ENCODE data around the gene MYH16.

The MYH16 gene

GRCh38 chr7:99265848-99266480 lies 6.7 kb upstream of the MYH16 start:
- H3K27me3 ChIP-seq (ENCODE audit: control insufficient read depth in 3 of 3, insufficient read depth in 3 of 3, low read depth in 1 of 3, low read length in 3 of 3), result peaks cover 0 to 2% (median 0%) of the 10 kb centered on the region in 3 experiments
- DNase-seq (ENCODE audit: low spot score), result no peak
- H3K4me3 ChIP-seq (ENCODE audit: low read length in 2 of 2), result no peak overlapping the region
- H2BK5ac ChIP-seq (ENCODE audit: low read length), result no peak overlapping the region
- H2BK15ac ChIP-seq (ENCODE audit: low read length), result no peak overlapping the region
- H3K79me1 ChIP-seq (ENCODE audit: low read depth, low read length), result no peaks in the 10 kb centered on the region
- H3K14ac ChIP-seq (ENCODE audit: low read length), result no peak overlapping the region
- no CpG with 5 or more reads among the region's 4 CpGs for WGBS, 2 donors (ENCODE audit: extremely low coverage in 2 of 2, insufficient read length in 2 of 2, insufficient replicate concordance in 1 of 2)
- no peak overlapping the region for H2AFZ ChIP-seq (ENCODE audit: low read length)
- no peak overlapping the region for H3K9ac ChIP-seq (ENCODE audit: low read depth, low read length, poor library complexity)
- H4K8ac ChIP-seq (ENCODE audit: low read depth, low read length), result no peak overlapping the region
- no peak overlapping the region for H2BK120ac ChIP-seq (ENCODE audit: low read depth, low read length)
- no peaks in the 10 kb centered on the region for H3K9me3 ChIP-seq (replicated peaks in 1 of 2; ENCODE audit: control insufficient read depth in 2 of 2, insufficient read depth in 1 of 2, low read depth in 1 of 2, low read length in 2 of 2)
- H3K18ac ChIP-seq (ENCODE audit: low read length), result no peak overlapping the region
- H3K4me1 ChIP-seq (ENCODE audit: control insufficient read depth in 2 of 2, insufficient read depth in 1 of 2, low read depth in 1 of 2, low read length in 2 of 2), result no peaks in the 10 kb centered on the region
- H3K23ac ChIP-seq (ENCODE audit: low read depth, low read length, poor library complexity), result no peak overlapping the region
- H3K4ac ChIP-seq (ENCODE audit: low read length), result no peak overlapping the region
- H2AK5ac ChIP-seq (ENCODE audit: low read depth, low read length), result no peak overlapping the region
- no peak overlapping the region for H2BK12ac ChIP-seq (ENCODE audit: low read length)
- no peak overlapping the region for H4K91ac ChIP-seq (ENCODE audit: low read depth, low read length, poor library complexity)
- H3K36me3 ChIP-seq (replicated peaks in 1 of 2; ENCODE audit: control insufficient read depth in 2 of 2, insufficient read depth in 2 of 2, low read length in 2 of 2), result no peaks in the 10 kb centered on the region
- H3K27ac ChIP-seq (replicated peaks; ENCODE audit: low read length), result no peak overlapping the region
- no peak overlapping the region for H3K4me2 ChIP-seq (ENCODE audit: insufficient read depth, low read length, poor library complexity, severe bottlenecking)

DNA sequence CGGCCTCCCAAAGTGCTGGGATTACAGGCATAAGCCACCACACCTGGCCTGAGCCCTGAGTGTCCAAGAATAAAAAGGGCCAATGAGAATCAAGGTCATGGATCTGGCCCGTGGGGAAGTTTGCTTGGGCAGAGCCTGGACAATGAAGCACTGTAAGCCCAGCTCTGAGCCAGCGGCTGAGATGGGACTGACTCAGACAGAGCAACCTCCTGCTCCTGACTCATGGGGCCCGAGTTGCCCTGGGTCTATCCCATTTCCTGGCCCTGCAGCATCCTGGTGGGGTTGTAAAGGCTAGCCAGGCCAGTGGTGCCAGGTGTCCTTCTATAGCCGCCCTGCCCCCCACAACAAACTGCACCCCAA lies 5.2 kb upstream of the MYH16 start:
- Histone ChIP-seq H4K91ac (ENCODE audit: low read depth, low read length, poor library complexity) (no peak overlapping the region), H3K18ac (ENCODE audit: low read length) (peak overlapping the region; percentile 19), H4K8ac (ENCODE audit: low read depth, low read length) (no peak overlapping the region), H3K9ac (ENCODE audit: low read depth, low read length, poor library complexity) (no peak overlapping the region), H3K36me3 (replicated peaks in 1 of 2; ENCODE audit: control insufficient read depth in 2 of 2, insufficient read depth in 2 of 2, low read length in 2 of 2) (no peaks in the 10 kb centered on the region), H3K4me2 (ENCODE audit: insufficient read depth, low read length, poor library complexity, severe bottlenecking) (no peak overlapping the region), H2BK5ac (ENCODE audit: low read length) (no peak overlapping the region), H3K9me3 (replicated peaks in 1 of 2; ENCODE audit: control insufficient read depth in 2 of 2, insufficient read depth in 1 of 2, low read depth in 1 of 2, low read length in 2 of 2) (no peaks in the 10 kb centered on the region), H3K4me1 (ENCODE audit: control insufficient read depth in 2 of 2, insufficient read depth in 1 of 2, low read depth in 1 of 2, low read length in 2 of 2) (no peaks in the 10 kb centered on the region), H3K4me3 (ENCODE audit: low read length in 2 of 2) (no peak overlapping the region), H2BK15ac (ENCODE audit: low read length) (no peak overlapping the region), H3K27ac (replicated peaks; ENCODE audit: low read length) (no peak overlapping the region), H3K27me3 (ENCODE audit: control insufficient read depth in 3 of 3, insufficient read depth in 3 of 3, low read depth in 1 of 3, low read length in 3 of 3) (peaks cover 0 to 2% (median 0%) of the 10 kb centered on the region in 3 experiments), H3K4ac (ENCODE audit: low read length) (no peak overlapping the region), H3K23ac (ENCODE audit: low read depth, low read length, poor library complexity) (peak overlapping the region; percentile 25), H3K79me1 (ENCODE audit: low read depth, low read length) (no peaks in the 10 kb centered on the region), H2AFZ (ENCODE audit: low read length) (no peak overlapping the region), H2AK5ac (ENCODE audit: low read depth, low read length) (no peak overlapping the region), H2BK12ac (ENCODE audit: low read length) (no peak overlapping the region), H3K14ac (ENCODE audit: low read length) (no peak overlapping the region), H2BK120ac (ENCODE audit: low read depth, low read length) (no peak overlapping the region)
- DNase-seq (ENCODE audit: low spot score), result no peak
- no CpG with 5 or more reads among the region's 5 CpGs for WGBS, 2 donors (ENCODE audit: extremely low coverage in 2 of 2, insufficient read length in 2 of 2, insufficient replicate concordance in 1 of 2)

DNA sequence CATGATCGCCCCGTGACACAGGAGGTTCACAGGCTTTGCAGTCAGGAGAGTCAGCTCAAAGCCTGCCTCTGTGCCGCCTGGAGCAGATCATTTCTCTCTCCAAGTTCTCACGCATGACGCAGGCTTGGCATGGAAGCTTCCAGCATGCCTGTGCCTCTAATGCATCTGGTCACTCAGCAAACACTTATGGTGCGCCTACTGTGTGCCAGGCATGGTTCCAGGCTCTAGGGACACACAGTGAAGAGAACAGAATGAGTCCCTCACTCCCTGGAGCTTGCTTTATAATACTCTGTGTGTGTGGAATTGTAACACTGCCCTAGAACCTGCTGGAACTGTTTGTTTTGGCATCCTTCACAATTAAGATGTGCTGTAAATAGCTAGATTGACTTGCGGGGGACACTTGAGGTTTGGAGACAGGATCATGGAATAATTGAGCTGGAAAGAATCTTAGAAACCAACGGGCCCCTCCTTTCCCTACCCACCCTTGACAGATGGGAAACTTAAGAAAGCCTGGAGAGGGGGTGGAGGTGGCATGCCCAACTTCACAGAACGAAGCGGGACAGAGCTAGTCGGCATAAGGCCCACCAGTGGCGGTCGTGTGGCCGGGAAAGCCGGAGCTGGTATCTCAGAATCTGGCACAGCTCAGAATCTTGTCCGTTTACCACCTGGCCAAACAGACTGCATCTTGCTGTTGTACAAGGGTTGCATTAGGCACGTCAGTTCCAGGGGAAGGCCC lies 4.6 kb upstream of the MYH16 start:
- Histone ChIP-seq H3K4me2 (ENCODE audit: insufficient read depth, low read length, poor library complexity, severe bottlenecking) (no peak overlapping the region), H3K9me3 (replicated peaks in 1 of 2; ENCODE audit: control insufficient read depth in 2 of 2, insufficient read depth in 1 of 2, low read depth in 1 of 2, low read length in 2 of 2) (no peaks in the 10 kb centered on the region), H3K4me3 (ENCODE audit: low read length in 2 of 2) (no peak overlapping the region), H3K27me3 (ENCODE audit: control insufficient read depth in 3 of 3, insufficient read depth in 3 of 3, low read depth in 1 of 3, low read length in 3 of 3) (peaks cover 0 to 2% (median 0%) of the 10 kb centered on the region in 3 experiments), H3K23ac (ENCODE audit: low read depth, low read length, poor library complexity) (peak overlapping the region; percentile 25), H3K14ac (ENCODE audit: low read length) (peak overlapping the region; percentile 47), H2AK5ac (ENCODE audit: low read depth, low read length) (peak overlapping the region; percentile 80), H2BK5ac (ENCODE audit: low read length) (peak overlapping the region; percentile 39), H3K27ac (replicated peaks; ENCODE audit: low read length) (no peak overlapping the region), H2BK12ac (ENCODE audit: low read length) (no peak overlapping the region), H3K79me1 (ENCODE audit: low read depth, low read length) (no peaks in the 10 kb centered on the region), H2BK15ac (ENCODE audit: low read length) (no peak overlapping the region), H4K91ac (ENCODE audit: low read depth, low read length, poor library complexity) (no peak overlapping the region), H3K36me3 (replicated peaks in 1 of 2; ENCODE audit: control insufficient read depth in 2 of 2, insufficient read depth in 2 of 2, low read length in 2 of 2) (no peaks in the 10 kb centered on the region), H2BK120ac (ENCODE audit: low read depth, low read length) (peak overlapping the region; percentile 43), H2AFZ (ENCODE audit: low read length) (no peak overlapping the region), H3K9ac (ENCODE audit: low read depth, low read length, poor library complexity) (no peak overlapping the region), H3K4ac (ENCODE audit: low read length) (no peak overlapping the region), H3K4me1 (ENCODE audit: control insufficient read depth in 2 of 2, insufficient read depth in 1 of 2, low read depth in 1 of 2, low read length in 2 of 2) (no peaks in the 10 kb centered on the region), H4K8ac (ENCODE audit: low read depth, low read length) (no peak overlapping the region), H3K18ac (ENCODE audit: low read length) (peak overlapping the region; percentile 82)
- WGBS, 2 donors (ENCODE audit: extremely low coverage in 2 of 2, insufficient read length in 2 of 2, insufficient replicate concordance in 1 of 2), result no CpG with 5 or more reads among the region's 17 CpGs
- DNase-seq (ENCODE audit: low spot score), result no peak

DNA sequence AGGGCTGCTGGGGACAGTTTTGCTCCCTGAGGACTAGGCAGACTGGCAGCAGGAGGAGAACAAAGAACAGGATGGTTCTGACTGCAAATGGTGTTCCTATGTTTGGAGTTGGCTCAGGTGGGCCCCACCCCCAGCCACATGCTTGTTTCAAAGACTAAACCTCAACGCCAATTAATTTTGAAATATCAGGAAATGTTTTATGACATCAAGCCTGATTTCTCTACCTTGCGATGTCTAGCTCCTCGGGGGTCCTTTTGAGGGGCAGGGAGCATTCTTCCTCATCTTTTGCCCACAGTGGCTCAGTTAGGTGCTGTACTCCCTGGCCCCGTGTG lies 4.1 kb upstream of the MYH16 start:
- H4K8ac ChIP-seq (ENCODE audit: low read depth, low read length), result no peak overlapping the region
- no peak overlapping the region for H3K9ac ChIP-seq (ENCODE audit: low read depth, low read length, poor library complexity)
- peak overlapping the region; percentile 39 for H2BK5ac ChIP-seq (ENCODE audit: low read length)
- no peaks in the 10 kb centered on the region for H3K4me1 ChIP-seq (ENCODE audit: control insufficient read depth in 2 of 2, insufficient read depth in 1 of 2, low read depth in 1 of 2, low read length in 2 of 2)
- WGBS, 2 donors (ENCODE audit: extremely low coverage in 2 of 2, insufficient read length in 2 of 2, insufficient replicate concordance in 1 of 2), result no CpG with 5 or more reads among the region's 4 CpGs
- DNase-seq (ENCODE audit: low spot score), result no peak
- H2BK12ac ChIP-seq (ENCODE audit: low read length), result no peak overlapping the region
- H3K14ac ChIP-seq (ENCODE audit: low read length), result peak overlapping the region; percentile 47
- H3K9me3 ChIP-seq (replicated peaks in 1 of 2; ENCODE audit: control insufficient read depth in 2 of 2, insufficient read depth in 1 of 2, low read depth in 1 of 2, low read length in 2 of 2), result no peaks in the 10 kb centered on the region
- H3K36me3 ChIP-seq (replicated peaks in 1 of 2; ENCODE audit: control insufficient read depth in 2 of 2, insufficient read depth in 2 of 2, low read length in 2 of 2), result no peaks in the 10 kb centered on the region
- H2BK120ac ChIP-seq (ENCODE audit: low read depth, low read length), result peak overlapping the region; percentile 43
- peak overlapping the region; percentile 80 for H2AK5ac ChIP-seq (ENCODE audit: low read depth, low read length)
- H4K91ac ChIP-seq (ENCODE audit: low read depth, low read length, poor library complexity), result no peak overlapping the region
- no peak overlapping the region for H3K4me2 ChIP-seq (ENCODE audit: insufficient read depth, low read length, poor library complexity, severe bottlenecking)
- no peak overlapping the region for H3K4ac ChIP-seq (ENCODE audit: low read length)
- no peaks in the 10 kb centered on the region for H3K79me1 ChIP-seq (ENCODE audit: low read depth, low read length)
- no peak overlapping the region for H3K4me3 ChIP-seq (ENCODE audit: low read length in 2 of 2)
- no peak overlapping the region for H3K23ac ChIP-seq (ENCODE audit: low read depth, low read length, poor library complexity)
- peak overlapping the region; percentile 82 for H3K18ac ChIP-seq (ENCODE audit: low read length)
- H2BK15ac ChIP-seq (ENCODE audit: low read length), result no peak overlapping the region
- peaks cover 0 to 2% (median 0%) of the 10 kb centered on the region in 3 experiments for H3K27me3 ChIP-seq (ENCODE audit: control insufficient read depth in 3 of 3, insufficient read depth in 3 of 3, low read depth in 1 of 3, low read length in 3 of 3)
- H2AFZ ChIP-seq (ENCODE audit: low read length), result no peak overlapping the region
- no peak overlapping the region for H3K27ac ChIP-seq (replicated peaks; ENCODE audit: low read length)
